Vein endothelial cell (primary cell): ENCODE measurements around the gene CHRM2. TPM values are rescaled to one million over a fixed set of nuclear protein-coding genes. Genes with fewer than 3 reads are reported as not detected.

ENCODE experiments used
- small RNA-seq: library from RNA; depleted of rRNA; stranded (forward); fragments of <200 nt; gene quantifications from one replicate; pipeline ENCODE3, GENCODE V24; 2012
- total RNA-seq: library from RNA; depleted of rRNA; stranded (reverse); fragments of >200 nt; gene quantifications from 2 replicates; pipeline ENCODE4 v1.2.3, GENCODE V29; 2012

CHRM2 gene
- 0.19 TPM in 1 of 2 replicates, not detected in the other for total RNA-seq

GRCh38 chr7:136868496-136869000, at the start of gene CHRM2:
Gene CHRM2 (plus strand): TSS chr7:136868652. CDS start chr7:137014866, 146,214 bp downstream.

Small RNA genes lying within 50 kb of the gene (small RNA-seq; reads per million reads assigned to genes)
- gene KRT8P51 (not detected), gene MIR490 (not detected)
